HG03139 (cell line): ENCODE results near the gene CCDC74A.
"Not testable (repeated sequence)": the region's sequence is repeated elsewhere in the genome, so short reads cannot be mapped to it uniquely, and the experiment has no call there.

ENCODE experiments used
- ATAC-seq: cut with Tn5 transposase; IDR thresholded peaks from one replicate; pipeline ENCODE4 v1.9.1; 2021; ENCODE audit not compliant: unreplicated experiment

Gene CCDC74A

DNA sequence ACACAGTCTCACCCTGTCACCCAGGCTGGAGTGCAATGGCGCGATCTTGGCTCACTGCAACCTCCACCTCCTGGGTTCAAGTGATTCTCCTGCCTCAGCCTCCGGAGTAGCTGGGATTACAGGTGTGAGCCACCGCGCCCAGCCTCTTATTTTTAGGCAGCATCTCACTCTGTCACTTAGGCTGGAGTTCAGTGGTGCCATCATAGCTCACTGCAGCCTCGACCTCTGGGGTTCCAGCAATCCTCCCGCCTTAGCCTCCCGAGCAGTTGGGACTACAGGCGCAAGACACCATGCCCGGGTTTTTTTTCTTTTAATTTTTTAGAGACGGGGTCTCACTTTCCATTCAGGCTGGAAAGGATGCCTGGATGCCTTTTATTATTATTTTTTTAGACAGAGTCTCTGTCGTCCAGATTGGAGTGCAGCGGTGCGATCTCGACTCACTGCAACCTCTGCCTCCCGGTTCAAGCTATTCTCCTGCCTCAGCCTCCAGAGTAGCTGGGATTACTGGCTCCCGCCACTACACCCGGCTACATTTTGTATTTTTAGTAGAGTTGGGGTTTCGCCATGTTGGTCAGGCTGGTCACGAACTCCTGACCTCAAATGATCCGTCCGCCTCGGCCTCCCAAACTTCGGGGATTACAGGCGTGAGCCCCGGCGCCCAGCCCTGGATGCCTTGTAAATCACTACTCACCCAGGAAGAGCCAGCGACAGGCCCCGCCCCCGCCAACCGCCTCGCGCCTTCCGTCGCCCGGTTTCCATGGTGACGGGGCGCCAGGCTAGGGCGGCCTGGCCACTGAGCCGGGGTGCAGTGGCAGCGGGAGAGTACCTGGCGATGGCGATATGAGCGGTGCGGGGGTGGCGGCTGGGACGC, at the start of gene CCDC74A:
CCDC74A (plus strand) TSS at position 758 of the 871 bp plus-strand sequence; CDS start at position 841, 83 bp downstream.
- peak; percentile 81 for ATAC-seq

GRCh38 chr2:131478074-131478849, 49.4 kb upstream of the CCDC74A start:
- not testable (repeated sequence) for ATAC-seq

DNA sequence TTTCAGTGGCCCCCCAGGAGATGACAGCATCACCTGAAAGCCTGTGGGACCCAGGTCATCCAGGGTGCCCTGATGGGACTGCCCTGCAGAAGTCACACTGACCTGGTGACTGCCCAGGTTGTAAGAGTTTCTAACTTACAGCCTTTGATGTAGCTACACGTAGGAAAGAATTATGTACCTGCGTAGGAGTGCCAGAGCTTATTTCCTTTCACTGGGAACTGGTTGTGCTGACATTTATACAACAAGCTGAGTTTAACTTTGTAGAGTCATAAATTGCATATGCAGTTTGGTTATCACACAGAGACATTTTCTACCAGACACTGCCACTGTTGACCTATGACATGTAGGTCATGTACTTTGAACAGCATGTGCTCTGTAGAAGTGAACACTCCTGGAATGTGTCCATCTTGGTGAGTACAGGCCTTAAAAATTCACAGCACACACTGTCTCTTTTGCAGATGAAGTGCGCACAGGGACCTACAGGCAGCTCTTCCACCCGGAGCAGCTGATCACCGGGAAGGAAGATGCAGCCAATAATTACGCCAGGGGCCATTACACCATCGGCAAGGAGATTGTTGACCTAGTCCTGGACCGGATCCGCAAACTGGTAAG, 48.7 kb upstream of the CCDC74A start:
- ATAC-seq: not testable (repeated sequence)

GRCh38 chr2:131480351-131480750, 47.3 kb upstream of the CCDC74A start:
- not testable (repeated sequence) for ATAC-seq

GRCh38 chr2:131482506-131483155, 45.1 kb upstream of the CCDC74A start:
- not testable (repeated sequence) for ATAC-seq

- not testable (repeated sequence) for ATAC-seq
Observed at GRCh38 chr2:131483981-131484820, 43.5 kb upstream of the CCDC74A start.

DNA sequence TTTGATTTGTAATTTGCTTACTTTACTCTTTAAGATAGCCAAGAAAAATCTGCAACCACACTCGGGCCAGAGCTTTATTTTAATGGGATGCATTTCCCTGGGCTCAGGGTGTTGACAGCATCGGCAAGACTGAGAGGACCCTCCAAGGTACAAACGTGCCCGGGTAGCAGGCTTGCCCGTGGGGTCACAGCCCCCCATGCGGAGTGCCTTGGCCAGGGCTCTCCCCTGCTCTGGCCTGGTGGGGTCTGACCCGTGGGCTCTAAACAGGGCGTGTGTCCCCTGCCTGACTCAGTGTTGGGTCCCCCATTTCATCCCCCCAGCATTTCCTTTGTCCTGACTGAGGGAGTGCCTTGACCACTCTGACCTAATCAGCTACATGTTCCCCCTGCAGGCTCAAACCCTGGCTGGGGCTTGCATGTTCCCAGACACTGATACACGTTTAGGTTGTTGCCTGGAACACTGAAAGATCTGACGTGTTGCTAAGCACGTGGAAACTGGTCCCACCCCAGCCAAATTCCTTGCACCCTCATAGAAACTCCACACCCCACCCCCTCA, 42.7 kb upstream of the CCDC74A start:
- ATAC-seq: not testable (repeated sequence)

GRCh38 chr2:131486201-131486902, 41.3 kb upstream of the CCDC74A start:
- ATAC-seq: not testable (repeated sequence)

DNA sequence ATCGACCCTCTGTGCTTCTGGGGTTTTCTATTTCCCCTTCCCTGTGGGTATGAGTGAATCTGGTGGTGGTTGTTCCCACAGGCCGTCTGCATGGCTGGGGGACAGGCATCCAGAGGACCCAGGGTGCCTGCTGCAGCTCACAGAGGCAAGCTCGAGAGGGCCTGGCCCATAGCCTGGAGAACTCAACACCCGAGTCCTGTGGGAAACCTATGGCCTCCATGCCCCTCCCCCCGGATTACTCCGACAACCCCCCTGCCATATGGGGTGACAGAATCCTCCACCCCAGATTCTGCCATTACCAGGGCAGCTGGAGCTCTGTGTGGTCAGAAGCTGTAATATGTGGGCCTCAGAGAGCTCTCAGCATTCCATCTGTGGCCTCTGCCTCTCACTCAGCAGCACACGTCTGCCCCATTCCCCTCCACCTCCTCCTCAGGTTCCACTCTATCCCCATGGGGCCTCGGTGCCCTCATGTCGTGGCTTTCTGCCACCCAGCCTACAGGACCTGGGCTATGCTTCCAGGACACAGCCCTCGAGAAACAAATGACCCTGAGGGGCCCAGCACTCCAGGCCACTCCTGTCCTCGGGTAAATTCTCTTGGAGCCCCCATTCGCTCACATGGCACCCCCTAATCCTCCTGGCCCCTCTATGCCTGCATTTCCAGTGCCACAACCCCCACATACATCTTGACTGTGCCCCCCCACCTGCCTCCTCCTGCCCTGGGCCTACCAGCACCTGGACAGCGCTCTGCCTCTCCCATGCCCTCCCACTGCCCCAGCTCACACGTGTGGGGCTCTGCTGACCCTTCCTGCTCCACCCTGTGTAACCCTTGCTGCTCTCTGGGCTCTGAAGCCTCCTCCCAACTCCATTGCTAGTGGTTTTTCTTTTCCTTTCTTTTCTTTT, 39.1 kb upstream of the CCDC74A start:
- ATAC-seq: no peak

DNA sequence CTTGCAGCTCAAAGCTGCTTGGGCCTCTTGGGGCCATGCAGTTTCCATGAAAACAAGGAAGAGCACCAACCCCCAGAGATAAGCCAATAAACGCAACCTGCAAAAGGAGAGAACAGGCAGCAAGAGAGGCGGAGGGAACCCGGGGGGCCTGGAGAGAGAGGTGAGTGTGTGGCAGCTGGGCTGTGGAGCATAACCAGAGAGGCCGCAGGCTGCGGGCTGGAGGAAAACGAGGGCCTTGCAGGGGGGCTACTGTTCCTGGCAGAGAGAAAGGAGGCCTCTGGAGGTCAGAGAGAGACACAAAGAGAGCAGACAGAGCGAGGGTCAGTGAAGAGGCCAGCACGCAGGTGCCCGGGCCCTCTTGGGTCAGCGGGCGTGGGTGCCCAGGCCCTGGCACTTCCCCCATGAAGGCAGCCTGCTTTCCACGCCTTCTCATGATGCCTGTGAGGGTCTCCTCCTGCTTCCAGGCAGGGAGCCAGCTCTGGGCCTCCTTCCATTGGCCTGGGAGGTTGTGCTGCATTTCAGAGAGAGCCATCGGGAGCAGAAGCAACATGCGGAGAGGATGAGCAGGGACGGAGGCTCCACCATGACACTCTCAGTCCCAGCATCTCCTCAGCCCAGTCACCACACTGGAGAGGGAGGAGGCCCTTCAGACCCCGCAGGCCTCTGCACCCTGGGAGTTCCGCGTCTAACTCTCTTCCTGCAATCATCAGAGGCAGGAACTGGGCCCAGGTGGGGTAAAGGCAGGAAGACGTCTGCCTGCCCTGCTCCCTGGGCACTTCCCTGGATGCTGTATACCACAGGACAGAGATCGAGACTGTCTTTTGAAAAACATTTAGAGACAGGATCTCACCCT, 36.8 kb upstream of the CCDC74A start:
- ATAC-seq: not testable (repeated sequence)

GRCh38 chr2:131491469-131491836, 36.2 kb upstream of the CCDC74A start:
- not testable (repeated sequence) for ATAC-seq

- ATAC-seq: peak; percentile 6
Observed at GRCh38 chr2:131492015-131492417, 35.7 kb upstream of the CCDC74A start, which contains the start of gene MZT2A. TSS of gene MZT2A (minus strand) at chr2:131492397. CDS start at chr2:131492376, 21 bp downstream.

GRCh38 chr2:131492418-131493198, 35.1 kb upstream of the CCDC74A start:
- ATAC-seq: peak; percentile 73

DNA sequence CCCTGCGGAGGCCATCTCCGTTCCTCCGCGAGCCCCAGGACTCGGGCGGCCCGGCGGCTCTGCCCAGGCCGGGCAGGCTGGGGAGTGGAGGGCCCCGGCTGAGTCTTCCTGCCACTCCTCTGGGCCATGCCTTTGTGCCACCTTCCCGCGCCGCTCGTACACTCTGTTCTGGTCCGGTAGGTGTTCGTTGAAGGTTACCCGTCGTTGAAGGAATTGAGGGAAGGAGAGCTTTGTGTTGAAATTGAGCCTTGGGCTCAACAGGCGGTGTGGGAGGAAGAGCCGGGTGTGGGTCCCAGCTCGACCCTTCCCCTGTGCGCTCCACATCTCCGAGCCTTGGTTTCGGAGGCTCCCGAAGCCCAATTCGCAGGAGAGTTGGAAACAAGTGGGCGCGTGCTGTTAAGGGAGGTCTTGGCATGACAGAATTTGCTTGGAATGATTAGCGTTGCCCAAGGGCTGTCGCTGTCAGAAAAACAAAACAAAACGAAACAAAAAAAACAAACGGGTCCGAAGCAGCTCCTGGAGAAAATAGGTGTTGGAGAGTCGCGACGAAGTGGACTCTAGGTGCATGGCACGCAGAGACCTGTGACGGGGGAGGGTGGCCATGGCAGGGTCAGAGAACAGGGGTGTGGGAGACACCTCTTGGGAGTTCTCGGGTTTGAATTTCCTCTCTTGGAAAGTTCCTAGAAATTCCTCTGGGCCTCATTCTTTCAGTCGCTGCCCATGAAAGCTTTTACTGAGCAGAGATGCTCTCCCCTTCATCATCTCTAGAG, 34.3 kb upstream of the CCDC74A start:
- peak; percentile 6 for ATAC-seq

GRCh38 chr2:131495506-131495905, 32.2 kb upstream of the CCDC74A start:
- ATAC-seq: not testable (repeated sequence)
